HCT116 (cell line): Measurements from ENCODE around the gene MALRD1. TPM values are rescaled to one million over a fixed set of nuclear protein-coding genes. Genes with fewer than 3 reads are reported as not detected.

ENCODE experiments used
- ATAC-seq: fragments of 200-7000 bp; cut with Tn5 transposase; 2 replicates; pipeline ENCODE4 v1.9.1; 2020; ENCODE audit warnings: mild to moderate bottlenecking, moderate library complexity
- BruUV-seq: library from RNA; stranded (reverse); fragments of 400-500 nt; replicated peaks from 2 replicates; lab custom pipeline; 2021; lab: Mats Ljungman, UMichigan
- CTCF ChIA-PET: fragments of 300-600 bp; sonication (Branson Sonifier 250); formaldehyde crosslinking; loops from one replicate; lab custom pipeline; 2021; ENCODE audit warnings: antibody characterized with exemption; lab: Charles Lee
- POLR2A ChIA-PET: fragments of 300-600, 350-600 bp; sonication (Branson Sonifier 250); formaldehyde crosslinking; loops from one replicate; lab custom pipeline; 2021; ENCODE audit warnings: antibody characterized with exemption; lab: Charles Lee
- RAD21 ChIA-PET, 2 experiments: fragments of 300-600 bp; sonication (Branson Sonifier 250); formaldehyde crosslinking; loops; one replicate each; lab custom pipeline; 2023; ENCODE audit warnings: low total read pairs in 2 of 2; ENCODE audit not compliant: uncharacterized antibody in 2 of 2, unreplicated experiment in 2 of 2, low non-redundant PET in 1 of 2; lab: Charles Lee
- DNase-seq: peaks from one replicate; pipeline ENCODE4 v3.0.0-alpha.2; 2010; ENCODE audit warnings: low read depth, low spot score
- H2AFZ ChIP-seq: fragments of 200-600 bp; shearing (Covaris generic), sonication (generic); 2 replicates; pipeline ENCODE4 v1.6.1; 2017; ENCODE audit warnings: low read depth, mixed run types, mixed read lengths, antibody characterized with exemption, low read length; ENCODE audit not compliant: poor library complexity, severe bottlenecking
- H3K27ac ChIP-seq: 2 replicates; pipeline ENCODE4 v1.5.1; 2012; ENCODE audit warnings: low read depth, low read length
- H3K27me3 ChIP-seq: fragments of 200-600 bp; sonication (generic); 2 replicates; pipeline ENCODE4 v1.6.1; 2016; ENCODE audit warnings: mixed run types, low read length, mixed read lengths; ENCODE audit not compliant: insufficient read depth
- H3K36me3 ChIP-seq, 2 experiments: fragments of 200-500 bp in 1 of 2; fragments of 200-600 bp in 1 of 2; sonication (Bioruptor generic) in 1 of 2; sonication (generic) in 1 of 2; 2 replicates each; pipeline versions ENCODE4 v1.5.1 to v1.6.1; 2014 to 2016; ENCODE audit warnings: low read length in 2 of 2, inconsistent platforms in 1 of 2, mixed read lengths in 1 of 2, mixed run types in 1 of 2; ENCODE audit not compliant: insufficient read depth in 2 of 2, control insufficient read depth in 1 of 2
- H3K4me1 ChIP-seq, 2 experiments: fragments of 200-600 bp in 1 of 2; sonication (generic) in 1 of 2; 2 replicates each; pipeline versions ENCODE4 v1.5.1 to v1.6.1; 2012 to 2017; ENCODE audit warnings: low read length in 2 of 2, inconsistent platforms in 1 of 2, mild to moderate bottlenecking in 1 of 2, mixed read lengths in 1 of 2, mixed run types in 1 of 2, moderate library complexity in 1 of 2; ENCODE audit not compliant: insufficient read depth in 2 of 2, control insufficient read depth in 1 of 2
- H3K4me2 ChIP-seq: fragments of 200-600 bp; sonication (generic); 2 replicates; pipeline ENCODE4 v1.6.1; 2017; ENCODE audit warnings: mixed run types, low read length, mixed read lengths
- H3K4me3 ChIP-seq, 2 experiments: fragments of 200-600 bp in 1 of 2; sonication (generic) in 1 of 2; replicated peaks in 1 of 2; 2 replicates each; pipeline ENCODE4 v1.5.1; 2011 to 2016; ENCODE audit warnings: low read length in 2 of 2, control low read depth in 1 of 2, low read depth in 1 of 2, mild to moderate bottlenecking in 1 of 2, mixed read lengths in 1 of 2, mixed run types in 1 of 2
- H3K79me2 ChIP-seq: fragments of 200-600 bp; sonication (generic); 2 replicates; pipeline ENCODE4 v1.6.1; 2017; ENCODE audit warnings: mild to moderate bottlenecking, mixed run types, low read length, moderate library complexity, mixed read lengths; ENCODE audit not compliant: insufficient read depth
- H3K9ac ChIP-seq: fragments of 200-600 bp; sonication (generic); 2 replicates; pipeline ENCODE4 v1.6.1; 2016; ENCODE audit warnings: low read length, mixed read lengths
- H3K9me2 ChIP-seq: fragments of 200-600 bp; sonication (generic), shearing (Covaris generic); 2 replicates; pipeline ENCODE4 v1.6.1; 2017; ENCODE audit warnings: mixed run types, mild to moderate bottlenecking, moderate library complexity; ENCODE audit not compliant: insufficient read depth
- H3K9me3 ChIP-seq, 2 experiments: fragments of 200-500 bp in 1 of 2; fragments of 200-600 bp in 1 of 2; sonication (Bioruptor generic) in 1 of 2; sonication (generic) in 1 of 2; 2 replicates each; pipeline ENCODE4 v1.6.1; 2014 to 2017; ENCODE audit warnings: low read length in 2 of 2, mixed read lengths in 2 of 2, inconsistent platforms in 1 of 2, low read depth in 1 of 2, mild to moderate bottlenecking in 1 of 2, mixed run types in 1 of 2, moderate library complexity in 1 of 2; ENCODE audit not compliant: control insufficient read depth in 1 of 2, insufficient read depth in 1 of 2
- H4K20me1 ChIP-seq: fragments of 200-600 bp; sonication (generic), shearing (Covaris generic); 2 replicates; pipeline ENCODE4 v1.6.1; 2017; ENCODE audit warnings: mixed run types, mild to moderate bottlenecking, moderate library complexity; ENCODE audit not compliant: insufficient read depth
- CBX3 ChIP-seq: IDR thresholded peaks from 2 replicates; pipeline ENCODE4 v1.6.1; 2012; ENCODE audit warnings: low read depth
- CEBPB ChIP-seq: IDR thresholded peaks from 2 replicates; pipeline ENCODE4 v1.6.1; 2012; ENCODE audit warnings: low read depth
- CTCF ChIP-seq, 3 experiments: fragments of 200-600 bp in 1 of 3; sonication (generic) in 1 of 3; IDR thresholded peaks in 2 of 3; conservative IDR thresholded peaks in 1 of 3; 2 replicates each; pipeline ENCODE4 v1.5.1; 2012 to 2017; ENCODE audit warnings: low read depth in 2 of 3, low read length in 2 of 3, antibody characterized with exemption in 1 of 3, borderline replicate concordance in 1 of 3, control low read depth in 1 of 3, mild to moderate bottlenecking in 1 of 3, mixed read lengths in 1 of 3, mixed run types in 1 of 3, moderate library complexity in 1 of 3; ENCODE audit not compliant: insufficient read depth in 1 of 3
- EZH2 ChIP-seq: fragments of 200-600 bp; sonication (generic); IDR thresholded peaks from 2 replicates; pipeline ENCODE4 v1.6.1; 2017; ENCODE audit warnings: antibody characterized with exemption, mixed run types
- FOSL1 ChIP-seq: IDR thresholded peaks from 2 replicates; pipeline ENCODE4 v1.6.1; 2012; ENCODE audit warnings: low read depth
- POLR2A ChIP-seq: IDR thresholded peaks from 2 replicates; pipeline ENCODE4 v1.7.0; 2011; ENCODE audit warnings: borderline replicate concordance; ENCODE audit not compliant: insufficient read depth, insufficient read length; ENCODE audit errors: extremely low read depth
- TCF7L2 ChIP-seq: IDR thresholded peaks from 2 replicates; pipeline ENCODE4 v1.7.0; 2011; ENCODE audit warnings: borderline replicate concordance, inconsistent platforms; ENCODE audit not compliant: insufficient read depth, insufficient read length; ENCODE audit errors: extremely low read depth
- YY1 ChIP-seq: IDR thresholded peaks from 2 replicates; pipeline ENCODE4 v1.6.1; 2011; ENCODE audit warnings: low read length, low read depth, moderate library complexity, mild to moderate bottlenecking; ENCODE audit not compliant: insufficient replicate concordance; ENCODE audit errors: extremely low read depth
- intact Hi-C: fragments of 100-400 bp; cut with micrococcal nuclease; formaldehyde crosslinking; loops from 2 replicates; pipeline ENCODE4 v1.10.0; 2022
- total RNA-seq: library from RNA; stranded (reverse); gene quantifications from one replicate; pipeline ENCODE4 v1.2.1, GENCODE V29; 2021; ENCODE audit not compliant: unreplicated experiment

MALRD1 gene
- total RNA-seq, 1 experiment from 2014 or later, result not detected

GRCh38 chr10:19546224-19546623, 497.6 kb downstream of the MALRD1 start:
- DNase-seq, result no peak
- TF ChIP-seq EZH2, result no peak
- no peak for TF ChIP-seq CTCF (IDR thresholded peaks at IDR 0.05 in 2 of 3, conservative IDR thresholded peaks at IDR 0.05 in 1 of 3; ENCODE audit: borderline replicate concordance in 1 of 3, insufficient read depth in 1 of 3, low read depth in 2 of 3, low read length in 2 of 3)
- TF ChIP-seq TCF7L2, result no peak
- peaks cover 0 to 28% of the 10 kb centered on the region in 2 experiments; a peak in 2 of 4 replicates for H3K9me3 ChIP-seq
- H3K27me3 ChIP-seq, result no peaks in the 10 kb centered on the region
- ATAC-seq, result no peak
- H3K4me1 ChIP-seq, result no peaks in the 10 kb centered on the region
- no peak overlapping the region for H2AFZ ChIP-seq
- no peak overlapping the region for H3K4me3 ChIP-seq
- no peaks in the 10 kb centered on the region for H4K20me1 ChIP-seq
- no peak overlapping the region for H3K27ac ChIP-seq
- CTCF ChIA-PET, result no interaction called here
- no peak overlapping the region for H3K9ac ChIP-seq
- intact Hi-C loops, result no loop called here
- RAD21 ChIA-PET, result no interaction called here
- no TSS peak for BruUV-seq
- H3K9me2 ChIP-seq, result no peaks in the 10 kb centered on the region
- no peaks in the 10 kb centered on the region for H3K36me3 ChIP-seq
- POLR2A ChIA-PET, result no interaction called here
- no peak overlapping the region for H3K4me2 ChIP-seq
- no peaks in the 10 kb centered on the region for H3K79me2 ChIP-seq

- DNase-seq (no peak), ATAC-seq (no peak)
- no peak overlapping the region for H3K4me2 ChIP-seq
- H3K79me2 ChIP-seq, result no peaks in the 10 kb centered on the region
- H3K36me3 ChIP-seq, result no peaks in the 10 kb centered on the region
- H3K9ac ChIP-seq, result no peak overlapping the region
- ChIA-PET POLR2A (no interaction called here), RAD21 (no interaction called here), CTCF (no interaction called here)
- peaks cover 0 to 36% of the 10 kb centered on the region in 2 experiments; a peak in 2 of 4 replicates for H3K9me3 ChIP-seq
- intact Hi-C loops, result no loop called here
- H3K4me1 ChIP-seq, result no peaks in the 10 kb centered on the region
- H3K27ac ChIP-seq, result no peak overlapping the region
- H3K27me3 ChIP-seq, result no peaks in the 10 kb centered on the region
- BruUV-seq, result no TSS peak
- H2AFZ ChIP-seq, result no peak overlapping the region
- TF ChIP-seq FOSL1, result no peak
- TF ChIP-seq POLR2A, result no peak
- no peak for TF ChIP-seq CTCF (IDR thresholded peaks at IDR 0.05 in 2 of 3, conservative IDR thresholded peaks at IDR 0.05 in 1 of 3; ENCODE audit: borderline replicate concordance in 1 of 3, insufficient read depth in 1 of 3, low read depth in 2 of 3, low read length in 2 of 3)
- no peak for TF ChIP-seq CEBPB
- TF ChIP-seq YY1, result no peak
- TF ChIP-seq CBX3, result no peak
- H4K20me1 ChIP-seq, result no peaks in the 10 kb centered on the region
- H3K4me3 ChIP-seq, result no peak overlapping the region
- H3K9me2 ChIP-seq, result no peaks in the 10 kb centered on the region
These were observed 500.9 kb downstream of the MALRD1 start for GRCh38 chr10:19549503-19549902.
